CD14-positive monocyte (primary cell): Measurements from ENCODE around the gene ROBO1. TPM values are rescaled to one million over a fixed set of nuclear protein-coding genes. Genes with fewer than 3 reads are reported as not detected.

Source experiments
- DNase-seq, 3 donors: peaks; one replicate each; pipeline ENCODE4 v3.0.0-alpha.2; 2011 to 2022
- H2AFZ ChIP-seq: 2 replicates; pipeline ENCODE4 v1.6.0; 2012; ENCODE audit warnings: mild to moderate bottlenecking, low read depth, low read length, inconsistent platforms; ENCODE audit not compliant: insufficient read depth, poor library complexity, severe bottlenecking
- H3K27ac ChIP-seq, 2 donors: 1 replicate in 1 of 2; 2 replicates in 1 of 2; pipeline ENCODE4 v1.5.1; 2012 to 2013; ENCODE audit warnings: low read length in 2 of 2, control low read depth in 1 of 2, inconsistent platforms in 1 of 2, low read depth in 1 of 2, mild to moderate bottlenecking in 1 of 2
- H3K27me3 ChIP-seq, 2 donors: one replicate each; pipeline versions ENCODE4 v1.6.0 to v1.6.1; 2011 to 2013; ENCODE audit warnings: low read length in 2 of 2; ENCODE audit not compliant: control insufficient read depth in 2 of 2, insufficient read depth in 2 of 2
- H3K36me3 ChIP-seq, 2 donors: replicated peaks in 1 of 2; 1 replicate in 1 of 2; 2 replicates in 1 of 2; pipeline versions ENCODE4 v1.5.1 to v1.6.1; 2012 to 2013; ENCODE audit warnings: low read length in 2 of 2, control low read depth in 1 of 2, inconsistent platforms in 1 of 2, mild to moderate bottlenecking in 1 of 2; ENCODE audit not compliant: insufficient read depth in 2 of 2, control insufficient read depth in 1 of 2
- H3K4me1 ChIP-seq, 2 donors: 1 replicate in 1 of 2; 2 replicates in 1 of 2; pipeline versions ENCODE4 v1.5.1 to v1.6.1; 2012 to 2013; ENCODE audit warnings: low read length in 2 of 2, control low read depth in 1 of 2, inconsistent platforms in 1 of 2, mild to moderate bottlenecking in 1 of 2, moderate library complexity in 1 of 2; ENCODE audit not compliant: insufficient read depth in 2 of 2, control insufficient read depth in 1 of 2
- H3K4me2 ChIP-seq: replicated peaks from 2 replicates; pipeline ENCODE3; 2012; ENCODE audit warnings: low read length, moderate library complexity, mild to moderate bottlenecking; ENCODE audit not compliant: poor library complexity, severe bottlenecking; ENCODE audit errors: extremely low read depth
- H3K4me3 ChIP-seq, 3 experiments: fragments of 200-600 bp in 1 of 3; sonication (generic) in 1 of 3; replicated peaks in 1 of 3; 1 replicate in 2 of 3; 2 replicates in 1 of 3; pipeline ENCODE4 v1.5.1; 2011 to 2013; ENCODE audit warnings: low read length in 3 of 3, mild to moderate bottlenecking in 3 of 3, control low read depth in 2 of 3, low read depth in 2 of 3, inconsistent platforms in 1 of 3, moderate library complexity in 1 of 3
- H3K79me2 ChIP-seq: 2 replicates; pipeline ENCODE4 v1.6.0; 2012; ENCODE audit warnings: mild to moderate bottlenecking, control low read depth, inconsistent platforms, low read length, moderate library complexity; ENCODE audit not compliant: insufficient read depth
- H3K9ac ChIP-seq: 2 replicates; pipeline ENCODE4 v1.6.0; 2017; ENCODE audit warnings: low read length, mild to moderate bottlenecking; ENCODE audit not compliant: insufficient read depth, poor library complexity, severe bottlenecking
- H3K9me3 ChIP-seq, 2 donors: replicated peaks in 1 of 2; 1 replicate in 1 of 2; 2 replicates in 1 of 2; pipeline versions ENCODE4 v1.5.1 to v1.6.1; 2012 to 2013; ENCODE audit warnings: low read length in 2 of 2, control low read depth in 1 of 2; ENCODE audit not compliant: control insufficient read depth in 1 of 2, insufficient read depth in 1 of 2
- H4K20me1 ChIP-seq: 2 replicates; pipeline ENCODE4 v1.6.0; 2012; ENCODE audit warnings: mild to moderate bottlenecking, low read length, control low read depth, moderate library complexity; ENCODE audit not compliant: insufficient read depth
- H3K27ac Mint-ChIP-seq, 7 donors: one replicate each; pipeline ENCODE4 v1.8.0; 2020; ENCODE audit warnings: mild to moderate bottlenecking in 7 of 7, mixed read lengths in 7 of 7, moderate library complexity in 6 of 7, inconsistent platforms in 2 of 7
- H3K27me3 Mint-ChIP-seq, 3 donors: one replicate each; pipeline ENCODE4 v1.8.0; 2021 to 2022; ENCODE audit warnings: low read depth in 3 of 3, mild to moderate bottlenecking in 3 of 3, mixed read lengths in 3 of 3, moderate library complexity in 3 of 3, inconsistent platforms in 1 of 3
- H3K36me3 Mint-ChIP-seq, 2 donors: one replicate each; pipeline ENCODE4 v1.8.0; 2020; ENCODE audit warnings: mixed read lengths in 2 of 2, inconsistent platforms in 1 of 2, mild to moderate bottlenecking in 1 of 2
- H3K4me1 Mint-ChIP-seq: one replicate; pipeline ENCODE4 v1.8.0; 2020; ENCODE audit warnings: mild to moderate bottlenecking, mixed read lengths
- H3K4me3 Mint-ChIP-seq, 2 donors: one replicate each; pipeline ENCODE4 v1.8.0; 2020; ENCODE audit warnings: mild to moderate bottlenecking in 2 of 2, mixed read lengths in 2 of 2, moderate library complexity in 1 of 2
- H3K9me3 Mint-ChIP-seq, 7 donors: one replicate each; pipeline ENCODE4 v1.8.0; 2020 to 2022; ENCODE audit warnings: mixed read lengths in 7 of 7, mild to moderate bottlenecking in 6 of 7, moderate library complexity in 6 of 7, inconsistent platforms in 2 of 7
- CTCF ChIP-seq: fragments of 200-600 bp; IDR thresholded peaks from one replicate; pipeline ENCODE4 v1.8.0; 2022; ENCODE audit warnings: antibody characterized with exemption, mild to moderate bottlenecking
- WGBS: methylation state at CpG from one replicate; pipeline ENCODE4 v1.1.5; 2013; ENCODE audit warnings: missing lambda C conversion rate; ENCODE audit not compliant: insufficient coverage; 5-methylcytosine and 5-hydroxymethylcytosine counted together
- intact Hi-C, 2 donors: fragments of 100-400 bp; cut with micrococcal nuclease; formaldehyde crosslinking; loops; one replicate each; pipeline versions ENCODE4 v1.15.0 to v1.15.1; 2023
- polyA plus RNA-seq, 3 donors: library from polyadenylated mRNA; depleted of rRNA in 1 of 3; unstranded in 2 of 3; stranded (reverse) in 1 of 3; fragments of 300-500 nt in 2 of 3; fragments of >200 nt in 1 of 3; fragmentation: Illumina TruSeq in 2 of 3; gene quantifications; 1 replicate in 2 of 3; 2 replicates in 1 of 3; pipeline ENCODE4 v1.2.3, GENCODE V29; 2012 to 2021

ROBO1 gene
- polyA plus RNA-seq, 3 donors, result 0.09 to 0.10 TPM; not detected in 1

GRCh38 chr3:78977073-78977472, 790.7 kb downstream of the ROBO1 start:
- Mint-ChIP-seq H3K9me3 (no peaks in the 10 kb centered on the region), H3K4me1 (no peaks in the 10 kb centered on the region), H3K27ac (no peak overlapping the region), H3K27me3 (peaks cover 0 to 1% (median 0%) of the 10 kb centered on the region in 3 donors), H3K4me3 (no peak overlapping the region), H3K36me3 (no peaks in the 10 kb centered on the region)
- Histone ChIP-seq H3K4me1 (no peaks in the 10 kb centered on the region), H3K9me3 (no peaks in the 10 kb centered on the region), H3K9ac (no peak overlapping the region), H3K36me3 (no peaks in the 10 kb centered on the region), H3K4me3 (no peak overlapping the region), H4K20me1 (no peaks in the 10 kb centered on the region), H3K27ac (no peak overlapping the region), H3K4me2 (no peak overlapping the region), H2AFZ (no peak overlapping the region), H3K27me3 (no peaks in the 10 kb centered on the region), H3K79me2 (no peaks in the 10 kb centered on the region)
- DNase-seq, result no peak
- TF ChIP-seq CTCF, result no peak
- intact Hi-C loops, result no loop called here

- H3K9me3 Mint-ChIP-seq, result no peaks in the 10 kb centered on the region
- Histone ChIP-seq H3K79me2 (no peaks in the 10 kb centered on the region), H2AFZ (no peak overlapping the region), H3K4me3 (no peak overlapping the region), H3K9ac (no peak overlapping the region), H3K36me3 (no peaks in the 10 kb centered on the region), H3K27me3 (no peaks in the 10 kb centered on the region), H3K27ac (no peak overlapping the region), H3K9me3 (no peaks in the 10 kb centered on the region), H3K4me2 (no peak overlapping the region), H4K20me1 (no peaks in the 10 kb centered on the region), H3K4me1 (no peaks in the 10 kb centered on the region)
- DNase-seq, result no peak
- intact Hi-C loops, result no loop called here
- no peak overlapping the region for H3K4me3 Mint-ChIP-seq
- 88% methylated on average over 3 of the region's 3 CpGs for WGBS
- no peaks in the 10 kb centered on the region for H3K36me3 Mint-ChIP-seq
- no peak overlapping the region for H3K27ac Mint-ChIP-seq
- H3K4me1 Mint-ChIP-seq, result no peaks in the 10 kb centered on the region
- H3K27me3 Mint-ChIP-seq, result peaks cover 0 to 1% (median 0%) of the 10 kb centered on the region in 3 donors
- no peak for TF ChIP-seq CTCF
Observed at GRCh38 chr3:78976200-78976599, 791.6 kb downstream of the ROBO1 start.
